ENCODE data around the gene LINC00237.

The LINC00237 gene

GRCh38 chr20:21139881-21140566 is 33.9 kb upstream of the LINC00237 start:
- no peaks in the 10 kb centered on the region for H3K27me3 ChIP-seq (replicated peaks; ENCODE audit: insufficient read depth, low read length)
- H3K27ac ChIP-seq (ENCODE audit: low read length) = no peak overlapping the region
- no peaks in the 10 kb centered on the region for H3K79me2 ChIP-seq (ENCODE audit: low read length)
- H3K36me3 ChIP-seq (replicated peaks; ENCODE audit: insufficient read depth, low read length) = no peaks in the 10 kb centered on the region
- TF ChIP-seq EZH2 (optimal IDR thresholded peaks at IDR 0.05; ENCODE audit: low read depth, low read length) = no peak
- no peak for TF ChIP-seq EZH2phosphoT487 (IDR thresholded peaks at IDR 0.05; ENCODE audit: low read length)
- TF ChIP-seq CTCF (IDR thresholded peaks at IDR 0.05; ENCODE audit: low read length) = no peak
- H3K4me1 ChIP-seq (ENCODE audit: low read length) = no peaks in the 10 kb centered on the region
- no peaks in the 10 kb centered on the region for H3F3A ChIP-seq (ENCODE audit: insufficient read depth, low read length)
- H3K9me3 ChIP-seq (replicated peaks; ENCODE audit: insufficient read depth, low read length) = no peaks in the 10 kb centered on the region
- no peak overlapping the region for H3K9ac ChIP-seq (ENCODE audit: low read length)
- no peak overlapping the region for H2AFZ ChIP-seq (ENCODE audit: low read length)
- H3K4me3 ChIP-seq (ENCODE audit: low read length) = no peak overlapping the region
- no peaks in the 10 kb centered on the region for H4K20me1 ChIP-seq (ENCODE audit: insufficient read depth, low read length)
- no peak for DNase-seq
- H3K4me2 ChIP-seq (ENCODE audit: low read depth, low read length) = no peak overlapping the region
- no peaks in the 10 kb centered on the region for H3K9me2 ChIP-seq (replicated peaks; ENCODE audit: insufficient read depth, low read length)

- no peak for DNase-seq
- Histone ChIP-seq H3K27me3 (replicated peaks; ENCODE audit: insufficient read depth, low read length) (no peaks in the 10 kb centered on the region), H3K9ac (ENCODE audit: low read length) (no peak overlapping the region), H3K9me2 (replicated peaks; ENCODE audit: insufficient read depth, low read length) (no peaks in the 10 kb centered on the region), H3F3A (ENCODE audit: insufficient read depth, low read length) (no peaks in the 10 kb centered on the region), H2AFZ (ENCODE audit: low read length) (no peak overlapping the region), H3K27ac (ENCODE audit: low read length) (no peak overlapping the region), H3K4me1 (ENCODE audit: low read length) (no peaks in the 10 kb centered on the region), H3K4me2 (ENCODE audit: low read depth, low read length) (no peak overlapping the region), H3K9me3 (replicated peaks; ENCODE audit: insufficient read depth, low read length) (no peaks in the 10 kb centered on the region), H4K20me1 (ENCODE audit: insufficient read depth, low read length) (no peaks in the 10 kb centered on the region), H3K4me3 (ENCODE audit: low read length) (no peak overlapping the region), H3K79me2 (ENCODE audit: low read length) (no peaks in the 10 kb centered on the region), H3K36me3 (replicated peaks; ENCODE audit: insufficient read depth, low read length) (no peaks in the 10 kb centered on the region)
- TF ChIP-seq CTCF (IDR thresholded peaks at IDR 0.05; ENCODE audit: low read length) (no peak), EZH2phosphoT487 (IDR thresholded peaks at IDR 0.05; ENCODE audit: low read length) (no peak), EZH2 (optimal IDR thresholded peaks at IDR 0.05; ENCODE audit: low read depth, low read length) (no peak)
Measured at GRCh38 chr20:21137078-21137477, 30.9 kb upstream of the LINC00237 start.

GRCh38 chr20:21136015-21136732 is 30.0 kb upstream of the LINC00237 start:
- H3K9ac ChIP-seq (ENCODE audit: low read length) = no peak overlapping the region
- no peaks in the 10 kb centered on the region for H3K4me1 ChIP-seq (ENCODE audit: low read length)
- no peaks in the 10 kb centered on the region for H4K20me1 ChIP-seq (ENCODE audit: insufficient read depth, low read length)
- H2AFZ ChIP-seq (ENCODE audit: low read length) = no peak overlapping the region
- no peaks in the 10 kb centered on the region for H3F3A ChIP-seq (ENCODE audit: insufficient read depth, low read length)
- TF ChIP-seq CTCF (IDR thresholded peaks at IDR 0.05; ENCODE audit: low read length) (no peak), EZH2phosphoT487 (IDR thresholded peaks at IDR 0.05; ENCODE audit: low read length) (no peak), EZH2 (optimal IDR thresholded peaks at IDR 0.05; ENCODE audit: low read depth, low read length) (no peak)
- no peak overlapping the region for H3K4me3 ChIP-seq (ENCODE audit: low read length)
- no peaks in the 10 kb centered on the region for H3K9me3 ChIP-seq (replicated peaks; ENCODE audit: insufficient read depth, low read length)
- no peak overlapping the region for H3K27ac ChIP-seq (ENCODE audit: low read length)
- no peaks in the 10 kb centered on the region for H3K9me2 ChIP-seq (replicated peaks; ENCODE audit: insufficient read depth, low read length)
- DNase-seq = no peak
- no peak overlapping the region for H3K4me2 ChIP-seq (ENCODE audit: low read depth, low read length)
- no peaks in the 10 kb centered on the region for H3K79me2 ChIP-seq (ENCODE audit: low read length)
- H3K36me3 ChIP-seq (replicated peaks; ENCODE audit: insufficient read depth, low read length) = no peaks in the 10 kb centered on the region
- H3K27me3 ChIP-seq (replicated peaks; ENCODE audit: insufficient read depth, low read length) = no peaks in the 10 kb centered on the region

All from MM.1S (cell line).